ENCODE measurements around the gene PTPN11.
"Not testable (repeated sequence)": the region's sequence is repeated elsewhere in the genome, so short reads cannot be mapped to it uniquely, and the experiment has no call there.

Gene PTPN11

GRCh38 chr12:112518365-112518735 lies 99.6 kb downstream of the PTPN11 start:
- DNase-seq = no peak

GRCh38 chr12:112519841-112520340 lies 101.1 kb downstream of the PTPN11 start:
- DNase-seq = not testable (repeated sequence)

- DNase-seq = no peak
Measured at GRCh38 chr12:112523856-112524255, 105.1 kb downstream of the PTPN11 start.

- no peak for DNase-seq
Measured at GRCh38 chr12:112524269-112524668, 105.5 kb downstream of the PTPN11 start.

GRCh38 chr12:112524676-112525425 lies 106.1 kb downstream of the PTPN11 start:
- DNase-seq = no peak

- DNase-seq = no peak
Measured at GRCh38 chr12:112525426-112525809, 106.7 kb downstream of the PTPN11 start.

- no peak for DNase-seq
Measured at GRCh38 chr12:112527082-112527481, 108.3 kb downstream of the PTPN11 start.

- no peak for DNase-seq
Measured at GRCh38 chr12:112527501-112527900, 108.8 kb downstream of the PTPN11 start.

- DNase-seq = no peak
Measured at GRCh38 chr12:112528521-112528920, 109.8 kb downstream of the PTPN11 start.

GRCh38 chr12:112530941-112531340 lies 112.2 kb downstream of the PTPN11 start:
- DNase-seq = no peak

- DNase-seq = no peak
Measured at GRCh38 chr12:112532106-112532505, 113.4 kb downstream of the PTPN11 start.

GRCh38 chr12:112533528-112533927 lies 114.8 kb downstream of the PTPN11 start:
- DNase-seq = no peak

GRCh38 chr12:112535017-112535416 lies 116.3 kb downstream of the PTPN11 start:
- no peak for DNase-seq

GRCh38 chr12:112535637-112536366 lies 117.1 kb downstream of the PTPN11 start:
- no peak for DNase-seq

- DNase-seq = no peak
Measured at GRCh38 chr12:112536367-112536730, 117.6 kb downstream of the PTPN11 start.

- no peak for DNase-seq
Measured at GRCh38 chr12:112537710-112538396, 119.1 kb downstream of the PTPN11 start.

GRCh38 chr12:112538740-112539139 lies 120.0 kb downstream of the PTPN11 start:
- DNase-seq = no peak

GRCh38 chr12:112539221-112539620 lies 120.5 kb downstream of the PTPN11 start:
- DNase-seq = no peak

GRCh38 chr12:112540021-112540420 lies 121.3 kb downstream of the PTPN11 start:
- DNase-seq = no peak

GRCh38 chr12:112543751-112544150 lies 125.0 kb downstream of the PTPN11 start:
- DNase-seq = no peak

GRCh38 chr12:112546339-112546738 lies 127.6 kb downstream of the PTPN11 start:
- DNase-seq = no peak

- no peak for DNase-seq
Measured at GRCh38 chr12:112546996-112547395, 128.2 kb downstream of the PTPN11 start.

GRCh38 chr12:112549031-112549430 lies 130.3 kb downstream of the PTPN11 start:
- no peak for DNase-seq

GRCh38 chr12:112551681-112552080 lies 132.9 kb downstream of the PTPN11 start:
- DNase-seq = no peak

Measured in activated CD4-positive, alpha-beta T cell treated with anti-CD3 and anti-CD28 coated beads, Interleukin-2, amount 50 U/mL, for 48 hours (primary cell).